ENCODE results near the gene THSD4.
"Not testable (repeated sequence)": the region's sequence is repeated elsewhere in the genome, so short reads cannot be mapped to it uniquely, and the experiment has no call there.

The THSD4 gene

DNA sequence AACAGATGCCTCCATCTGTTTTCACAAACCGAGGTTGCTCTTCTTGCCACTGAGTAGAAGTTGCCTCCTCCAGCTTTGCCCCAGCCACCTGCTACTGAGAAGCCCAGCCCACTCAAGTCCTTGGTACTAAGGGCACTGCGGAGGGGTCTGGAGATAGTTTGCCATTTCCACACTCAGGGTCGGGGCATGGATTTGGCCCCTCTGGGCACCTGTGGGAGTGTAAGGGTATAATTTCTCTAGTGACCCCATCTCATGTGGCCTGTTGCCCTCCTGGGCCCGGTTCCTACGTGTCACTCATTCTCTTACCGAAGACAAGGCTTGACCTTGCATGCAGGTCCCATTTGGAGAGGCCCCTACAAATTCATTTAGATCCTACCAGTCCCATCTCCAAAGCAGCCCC, 79.0 kb downstream of the THSD4 start:
- DNase-seq = no peak

DNA sequence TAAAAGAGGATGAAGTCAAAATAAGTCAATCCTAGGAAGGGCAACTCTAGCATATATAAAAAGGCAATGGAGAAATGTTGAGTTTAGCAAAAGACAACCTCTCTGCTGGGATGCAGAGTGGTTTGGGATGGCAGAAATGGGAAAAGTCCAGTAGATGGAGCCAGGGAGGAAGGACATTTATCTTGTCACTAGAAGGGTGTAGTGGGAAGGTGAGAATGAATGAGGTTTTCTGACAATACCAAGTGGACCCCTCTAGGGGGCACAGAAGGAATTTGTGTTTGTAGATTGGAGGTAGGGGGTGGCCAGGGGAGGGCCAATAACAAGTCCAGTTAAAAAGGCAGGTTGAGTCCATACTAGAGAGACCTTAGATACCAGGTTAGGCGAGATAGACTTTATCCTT, 80.0 kb downstream of the THSD4 start:
- no peak for DNase-seq

DNA sequence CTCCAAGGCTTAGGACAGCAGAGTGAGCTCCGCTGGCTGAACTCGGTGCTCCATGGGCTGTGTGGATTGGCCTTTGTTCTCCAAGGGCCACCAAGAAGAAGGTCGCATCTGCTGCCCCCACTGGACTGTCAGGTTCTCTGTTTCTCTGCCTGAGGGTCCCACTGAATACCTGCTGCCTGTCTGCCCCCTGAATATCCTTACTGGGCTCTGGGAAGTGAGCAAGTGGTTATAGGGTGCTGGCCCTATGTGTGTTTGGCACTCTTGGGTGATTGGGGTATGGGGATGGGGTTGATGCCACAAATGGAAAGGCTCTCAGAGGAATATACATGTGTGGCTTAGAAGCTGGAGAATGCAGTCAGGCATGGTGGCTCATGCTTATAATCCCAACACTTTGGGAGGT, 82.3 kb downstream of the THSD4 start:
- DNase-seq = no peak

DNA sequence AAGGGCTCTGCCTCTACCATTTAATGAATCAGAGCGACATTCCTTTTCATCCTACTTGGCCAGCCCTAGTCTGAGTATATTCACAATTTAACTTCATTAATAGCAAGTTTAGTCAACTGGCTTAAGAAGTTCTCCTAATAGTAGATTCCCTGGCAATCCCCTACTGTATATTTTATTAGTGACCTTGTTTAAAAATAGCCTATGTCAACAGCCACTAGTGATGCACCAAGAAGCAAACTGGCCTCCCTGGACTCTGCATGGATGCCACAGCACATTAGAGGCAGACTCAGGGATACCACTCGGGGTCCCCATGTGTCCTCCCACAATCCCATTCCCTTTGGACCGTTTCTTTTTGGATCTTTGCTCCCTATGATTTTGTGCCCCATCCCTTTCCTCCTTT, 83.6 kb downstream of the THSD4 start:
- DNase-seq = no peak

DNA sequence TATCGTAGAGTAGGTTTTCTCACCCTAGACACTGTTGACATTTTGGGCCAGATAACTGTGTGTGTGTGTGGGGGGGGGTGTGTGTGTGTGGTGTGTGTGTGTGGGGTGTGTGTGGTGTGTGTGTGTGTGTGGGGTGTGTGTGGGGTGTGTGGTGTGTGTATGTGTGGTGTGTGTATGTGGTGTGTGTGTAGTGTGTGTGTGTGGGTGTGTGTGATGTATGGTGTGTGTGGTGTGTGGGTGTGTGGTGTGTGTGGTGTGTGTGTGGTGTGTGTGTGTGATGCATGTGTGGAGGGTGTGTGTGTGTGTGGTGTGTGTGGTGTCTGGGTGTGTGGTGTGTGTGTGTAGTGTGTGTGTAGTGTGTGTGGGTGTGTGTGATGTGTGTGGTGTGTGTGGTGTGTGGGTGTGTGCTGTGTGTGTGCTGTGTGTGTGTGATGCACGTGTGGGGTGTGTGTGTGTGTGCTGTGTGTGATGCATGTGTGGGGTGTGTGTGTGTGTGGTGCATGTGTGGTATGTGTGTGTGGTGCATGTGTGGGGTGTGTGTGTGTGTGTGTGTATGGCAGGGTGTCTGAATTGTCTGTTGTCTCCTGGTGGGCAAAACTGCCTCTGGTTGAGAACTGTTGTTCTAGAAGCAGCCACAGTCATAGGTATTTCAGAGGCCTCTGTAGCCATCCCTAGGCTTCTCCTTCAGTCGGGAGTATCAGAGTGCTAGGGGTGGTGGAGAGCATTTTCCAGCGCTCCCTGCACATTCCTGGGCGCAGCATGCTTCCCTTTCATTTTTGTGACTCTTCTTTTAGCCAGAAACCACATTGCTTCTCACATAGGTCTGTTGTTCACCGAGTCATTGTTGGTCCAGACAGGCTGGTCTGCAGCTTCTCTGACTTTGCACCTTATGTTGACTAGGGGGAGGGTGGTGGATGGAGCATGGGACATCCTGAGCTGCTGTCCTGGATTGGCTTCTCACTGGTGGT, 84.4 kb downstream of the THSD4 start:
- DNase-seq = no peak

DNA sequence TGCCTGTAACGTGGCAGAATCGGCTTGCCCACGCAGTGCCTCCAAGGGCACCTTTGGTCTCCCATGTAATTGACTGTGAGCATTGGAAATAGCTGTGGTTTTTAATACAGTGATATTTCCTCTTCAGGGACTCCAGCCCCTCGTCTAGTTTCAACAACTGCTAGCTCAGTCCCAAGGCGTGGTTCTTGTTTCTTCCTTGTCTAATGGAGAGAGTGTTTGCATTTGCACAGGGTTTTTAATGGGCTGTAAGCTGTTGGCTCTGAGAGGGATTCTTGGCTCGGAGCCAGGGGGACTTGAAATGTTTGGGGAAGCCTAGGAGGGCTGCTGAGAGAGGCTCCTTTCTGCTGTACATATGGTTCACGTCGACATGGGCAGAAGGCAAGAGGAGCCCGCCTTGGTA, 86.2 kb downstream of the THSD4 start:
- no peak for DNase-seq

DNA sequence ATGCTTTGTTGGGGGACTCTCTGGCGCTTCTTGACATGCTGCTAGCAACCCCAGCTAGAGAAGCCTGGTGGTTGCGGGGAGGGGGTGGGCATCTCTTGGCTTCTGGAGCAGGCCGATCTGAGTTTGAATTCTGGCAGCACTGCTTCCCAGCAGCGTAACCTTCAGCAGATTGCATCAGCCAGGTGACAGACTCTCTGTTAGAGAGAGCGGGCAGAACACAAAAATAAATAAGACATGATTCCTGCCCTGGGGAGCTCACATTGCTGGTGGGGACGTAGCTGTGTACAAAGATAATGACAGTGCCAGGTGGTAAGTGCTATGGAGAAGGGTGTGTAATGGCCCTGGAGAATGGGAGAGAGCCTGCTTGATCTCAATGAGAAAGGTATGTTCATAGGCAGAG, 87.4 kb downstream of the THSD4 start:
- DNase-seq = no peak

DNA sequence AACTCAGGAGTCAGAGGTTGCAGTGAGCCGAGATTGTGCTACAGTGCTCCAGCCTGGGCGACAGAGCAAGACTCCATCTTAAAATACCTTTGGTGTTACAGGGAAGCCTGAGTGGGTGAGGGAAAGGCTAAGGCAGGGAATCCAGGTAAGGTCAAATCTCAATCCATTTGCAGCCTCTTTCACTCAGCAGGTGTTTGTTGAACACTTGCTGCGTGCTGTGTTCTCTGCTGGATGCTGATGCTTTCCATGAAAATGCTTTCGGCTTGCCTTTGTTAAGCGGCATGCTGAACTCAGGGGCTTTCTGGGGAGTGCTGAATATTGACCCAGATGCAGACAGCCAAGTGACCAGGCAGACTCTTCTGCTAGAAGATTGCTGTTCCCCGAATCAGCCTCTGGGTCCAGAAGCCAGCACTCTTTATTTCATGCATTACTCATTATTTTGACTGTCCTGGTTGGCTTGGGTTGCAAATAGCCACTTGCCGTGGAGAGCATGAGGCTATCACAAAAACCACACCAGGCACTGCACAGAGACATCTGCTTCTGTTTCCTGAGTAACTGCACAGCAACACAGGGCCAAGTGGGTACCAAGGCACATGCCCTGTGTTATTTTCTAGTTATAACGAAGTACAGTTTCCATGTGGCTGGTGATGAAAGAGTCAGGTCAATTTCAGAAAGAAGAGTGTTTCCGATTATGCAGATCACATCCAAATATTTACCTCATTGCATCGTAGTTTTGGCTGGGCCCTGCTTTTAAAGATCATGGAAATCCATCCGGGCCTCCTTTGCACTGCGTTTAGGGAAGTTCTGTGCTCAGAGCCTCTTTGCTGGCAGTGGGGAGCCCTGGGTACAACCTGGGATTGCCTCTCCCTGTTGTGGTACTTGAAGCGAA, 88.6 kb downstream of the THSD4 start:
- DNase-seq = no peak

DNA sequence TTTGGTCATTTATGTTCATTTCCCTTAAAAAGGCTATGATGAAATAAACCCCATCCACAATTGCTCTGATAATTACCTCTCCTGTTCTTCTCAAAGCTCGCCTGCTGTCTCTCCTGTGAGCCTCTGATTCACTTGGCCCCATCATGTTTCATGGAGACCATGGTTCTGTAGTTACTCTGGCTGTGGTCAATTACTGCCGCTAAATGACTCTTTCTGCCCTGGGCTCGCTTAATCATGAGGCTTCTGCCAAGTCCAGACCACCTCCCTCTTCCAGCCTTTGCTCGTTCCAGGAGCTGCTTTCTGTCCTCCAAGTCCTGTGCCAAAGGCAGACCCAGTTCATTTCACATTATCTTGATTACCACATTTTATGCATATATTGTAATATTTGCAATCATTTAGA, 91.9 kb downstream of the THSD4 start:
- no peak for DNase-seq

DNA sequence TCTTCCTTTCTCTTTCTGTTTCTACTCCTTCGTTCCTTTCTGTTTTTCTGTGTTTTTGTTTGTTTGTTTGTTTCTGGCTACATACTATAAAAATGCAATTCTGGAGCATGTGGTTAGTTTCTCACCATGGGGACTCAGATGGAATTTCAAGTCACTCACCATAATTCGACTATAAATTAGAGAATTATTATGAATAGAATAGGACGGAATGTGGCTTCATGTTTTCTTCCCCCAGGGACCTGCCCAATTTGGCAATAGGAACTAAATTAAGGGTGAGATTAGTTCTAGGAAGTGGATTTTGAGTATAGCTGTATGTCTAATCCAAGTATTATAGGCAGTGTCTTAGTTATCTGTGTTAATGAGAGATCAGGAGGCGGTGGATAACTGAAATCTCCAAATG, 96.9 kb downstream of the THSD4 start:
- DNase-seq = no peak

DNA sequence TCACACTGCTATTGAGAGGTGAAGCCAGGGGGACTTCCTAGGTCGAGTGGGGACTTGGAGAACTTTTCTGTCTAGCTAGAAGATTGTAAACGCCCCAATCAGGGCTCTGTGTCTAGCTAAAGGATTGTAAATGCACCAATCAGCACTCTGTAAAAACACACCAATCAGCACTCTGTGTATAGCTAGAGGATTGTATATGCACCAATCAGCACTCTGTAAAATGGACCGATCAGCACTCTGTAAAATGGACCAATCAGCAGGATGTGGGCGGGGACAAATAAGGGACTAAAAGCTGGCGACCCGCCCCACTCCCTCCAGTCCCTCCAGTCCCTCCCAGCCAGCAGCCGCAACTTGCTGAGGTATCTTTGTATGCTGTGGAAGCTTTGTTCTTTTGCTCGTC, 98.7 kb downstream of the THSD4 start:
- not testable (repeated sequence) for DNase-seq

DNA sequence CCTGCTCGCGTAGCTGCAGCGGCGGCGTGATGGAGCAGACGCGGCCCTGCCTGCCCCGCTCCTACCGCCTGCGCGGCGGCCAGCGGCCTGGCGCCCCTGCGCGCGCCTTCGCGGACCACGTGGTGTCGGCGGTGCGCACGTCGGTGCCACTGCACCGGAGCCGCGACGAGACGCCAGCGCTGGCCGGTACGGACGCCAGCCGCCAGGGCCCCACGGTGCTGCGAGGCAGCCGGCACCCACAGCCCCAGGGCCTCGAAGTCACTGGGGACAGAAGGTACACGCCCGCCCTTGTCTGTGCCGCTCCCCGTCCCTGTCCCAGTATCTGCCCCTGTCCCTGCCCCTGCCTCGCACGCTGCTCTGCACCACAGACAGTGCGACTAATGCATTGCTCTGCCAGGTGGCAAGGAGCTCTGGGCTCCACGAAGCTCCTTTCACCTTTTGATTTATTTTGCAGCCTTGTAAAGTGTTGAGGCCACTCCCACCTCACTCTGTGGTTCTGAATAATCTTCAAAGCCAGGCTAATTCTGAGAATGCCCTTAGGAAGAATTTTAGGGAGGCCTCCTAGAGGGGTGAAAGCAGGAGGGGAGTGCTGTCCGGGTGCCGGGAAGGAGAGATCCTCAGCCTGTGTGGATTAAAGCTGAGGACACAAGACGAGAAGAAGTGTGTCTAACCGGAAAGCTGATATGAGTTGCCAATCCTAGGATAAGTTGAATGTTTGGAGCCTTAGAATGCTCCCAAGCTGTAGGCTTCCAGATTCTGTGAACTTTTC, 100.0 kb downstream of the THSD4 start:
- no peak for DNase-seq

DNA sequence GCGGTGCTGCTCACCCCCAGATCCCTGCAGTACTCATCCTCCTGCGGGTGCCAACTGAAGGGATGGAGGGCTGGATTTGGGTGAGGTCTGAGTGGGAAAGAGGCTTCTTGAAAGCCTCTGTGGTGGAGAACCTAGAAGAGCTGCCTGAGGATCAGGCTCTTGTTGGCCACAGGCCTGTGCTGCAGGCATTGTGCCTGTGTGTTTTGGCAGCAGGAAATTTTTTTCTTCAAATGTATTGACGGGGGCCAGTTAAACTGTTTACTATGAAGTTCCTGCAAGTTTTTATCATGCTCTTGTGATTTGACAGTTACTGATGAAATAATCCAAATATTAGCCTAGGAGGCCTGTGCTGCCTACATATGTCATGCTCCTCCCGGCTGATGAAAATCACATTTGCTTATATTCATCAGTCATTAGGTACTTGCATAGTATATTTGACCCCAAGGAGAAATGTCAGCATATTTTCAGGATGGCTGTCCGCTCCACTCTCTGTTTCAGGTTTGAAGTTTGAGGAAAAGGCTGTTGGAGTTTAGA, 103.1 kb downstream of the THSD4 start:
- DNase-seq = no peak

DNA sequence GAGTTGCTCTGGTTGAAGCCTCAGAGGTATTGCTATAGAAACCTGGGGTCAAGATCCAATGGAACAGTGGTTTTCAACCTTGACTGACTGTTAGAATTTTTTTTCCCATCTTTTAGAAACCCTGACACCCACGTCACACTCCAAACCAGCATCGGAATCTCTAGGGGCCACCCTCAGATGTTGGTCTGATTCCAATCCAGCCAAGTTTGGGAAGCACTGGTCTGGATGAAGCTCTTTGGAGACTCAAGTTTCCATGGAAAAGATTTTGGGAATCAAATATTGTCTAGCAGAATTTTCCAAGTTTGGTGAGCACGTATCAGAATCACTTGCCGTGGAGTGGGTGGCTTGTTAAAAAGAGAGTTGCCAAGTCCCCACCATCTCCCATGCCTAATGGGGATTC, 103.8 kb downstream of the THSD4 start:
- DNase-seq = no peak

DNA sequence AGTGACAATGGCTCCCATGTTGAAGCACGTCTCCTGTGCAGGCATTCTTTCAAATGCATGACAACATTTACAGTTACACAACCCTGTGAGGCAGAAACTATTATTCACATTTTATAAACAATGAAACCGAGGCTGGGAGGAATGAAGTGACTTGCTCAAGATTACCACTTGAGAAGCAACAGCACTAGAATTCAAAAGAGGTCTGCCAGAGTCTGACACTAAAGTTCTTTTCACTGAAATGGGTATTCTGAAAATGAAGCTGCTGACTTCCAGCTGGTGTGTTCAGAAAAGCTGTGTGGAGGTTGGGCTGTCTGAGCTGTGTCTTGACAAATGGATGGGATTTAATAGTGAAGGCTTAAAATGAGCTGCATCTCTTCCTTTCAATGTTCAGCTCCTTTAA, 104.4 kb downstream of the THSD4 start:
- DNase-seq = no peak

DNA sequence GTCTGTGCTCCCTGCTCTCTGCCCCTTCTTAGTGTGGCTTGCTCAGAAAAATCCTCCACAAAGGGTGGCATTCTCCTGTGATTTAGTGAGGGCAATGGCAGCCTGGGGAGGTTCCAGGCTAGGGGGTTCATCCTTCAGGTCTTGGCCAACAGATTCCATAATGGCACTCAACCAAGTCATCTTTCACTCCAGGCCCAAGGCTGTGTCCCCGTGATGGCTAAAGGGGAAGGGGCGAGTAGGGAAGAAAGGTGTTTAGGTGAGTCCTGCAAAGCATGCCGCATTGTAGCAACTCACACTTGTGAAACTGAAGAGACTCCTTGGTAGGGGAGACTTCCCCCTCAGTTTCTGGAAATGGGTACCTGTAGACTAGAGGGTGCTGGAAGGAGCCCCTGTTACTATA, 105.6 kb downstream of the THSD4 start:
- DNase-seq = no peak

DNA sequence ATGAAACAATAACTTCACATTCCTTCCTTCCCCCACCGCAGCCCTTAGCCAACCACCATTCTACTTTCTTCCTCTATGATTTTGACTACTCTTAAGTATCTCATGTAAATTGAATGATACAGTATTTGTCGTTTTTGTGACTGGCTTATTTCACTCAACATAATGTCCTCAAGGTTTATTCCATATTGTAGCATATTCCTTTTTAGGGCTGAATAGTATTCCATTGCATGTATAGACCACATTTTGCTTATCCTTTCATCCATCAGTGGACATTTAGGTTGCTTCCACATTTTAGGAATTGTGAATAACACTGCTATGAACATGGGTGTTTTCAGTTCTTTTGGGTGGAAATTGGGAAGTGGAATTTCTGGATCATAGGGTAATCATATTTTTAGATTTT, 106.1 kb downstream of the THSD4 start:
- DNase-seq = no peak

DNA sequence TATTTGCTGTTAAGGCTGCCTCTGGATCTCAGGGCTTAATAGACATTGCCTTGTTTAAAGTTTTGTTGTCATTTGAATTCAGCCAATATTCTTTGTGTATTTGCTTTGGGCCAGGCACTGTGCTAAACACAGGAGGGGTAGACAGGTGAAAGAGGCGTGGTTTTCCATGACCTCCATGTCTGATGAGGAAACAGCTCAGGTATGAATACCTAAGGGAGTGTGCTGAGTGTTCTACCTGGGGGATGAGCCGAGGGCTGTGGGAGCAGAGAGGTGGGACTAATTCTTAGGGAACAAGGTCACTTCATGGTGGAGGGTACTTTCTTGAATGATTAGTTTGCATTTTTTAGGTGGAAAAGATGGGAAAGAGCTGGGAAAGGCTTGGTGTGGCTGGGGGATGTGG, 108.2 kb downstream of the THSD4 start:
- no peak for DNase-seq

DNA sequence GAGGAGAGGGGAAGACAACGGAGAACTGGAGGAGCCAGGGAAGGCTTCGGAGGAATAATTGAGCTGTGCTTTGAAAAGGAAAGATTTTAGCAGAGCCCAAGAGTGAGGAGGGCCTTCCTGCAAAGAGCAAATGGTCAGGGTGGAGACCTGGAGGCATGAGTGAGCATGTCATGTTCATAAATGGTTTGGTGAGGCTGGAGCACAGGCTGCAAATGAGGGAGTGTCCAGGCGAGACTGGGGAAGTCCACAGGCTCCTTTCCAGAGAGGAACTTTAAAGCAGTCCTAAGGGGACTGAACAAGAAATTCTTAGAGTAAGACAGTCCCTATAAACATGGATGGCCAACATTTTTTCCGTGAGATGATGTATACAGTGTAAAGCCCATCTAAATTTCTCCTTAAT, 108.8 kb downstream of the THSD4 start:
- DNase-seq = no peak

DNA sequence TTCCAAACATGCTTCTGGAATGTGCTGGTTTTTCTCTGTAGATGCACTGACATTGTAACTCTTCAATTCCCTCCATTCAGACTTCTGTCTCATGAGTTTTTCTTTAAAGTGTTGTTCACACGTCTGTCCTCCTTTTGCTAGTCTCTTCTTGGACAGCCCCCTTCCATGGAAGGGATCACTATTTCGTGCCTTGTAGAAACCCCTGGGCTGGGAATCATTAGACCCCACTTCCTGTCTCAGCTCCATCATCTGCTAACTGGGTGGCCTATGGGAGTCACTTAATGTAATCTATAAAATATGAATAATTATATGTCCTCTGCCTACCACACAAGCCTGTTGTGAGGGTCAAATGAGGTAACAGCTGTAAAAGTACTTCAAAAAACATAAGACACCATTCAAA, 110.6 kb downstream of the THSD4 start:
- no peak for DNase-seq

DNA sequence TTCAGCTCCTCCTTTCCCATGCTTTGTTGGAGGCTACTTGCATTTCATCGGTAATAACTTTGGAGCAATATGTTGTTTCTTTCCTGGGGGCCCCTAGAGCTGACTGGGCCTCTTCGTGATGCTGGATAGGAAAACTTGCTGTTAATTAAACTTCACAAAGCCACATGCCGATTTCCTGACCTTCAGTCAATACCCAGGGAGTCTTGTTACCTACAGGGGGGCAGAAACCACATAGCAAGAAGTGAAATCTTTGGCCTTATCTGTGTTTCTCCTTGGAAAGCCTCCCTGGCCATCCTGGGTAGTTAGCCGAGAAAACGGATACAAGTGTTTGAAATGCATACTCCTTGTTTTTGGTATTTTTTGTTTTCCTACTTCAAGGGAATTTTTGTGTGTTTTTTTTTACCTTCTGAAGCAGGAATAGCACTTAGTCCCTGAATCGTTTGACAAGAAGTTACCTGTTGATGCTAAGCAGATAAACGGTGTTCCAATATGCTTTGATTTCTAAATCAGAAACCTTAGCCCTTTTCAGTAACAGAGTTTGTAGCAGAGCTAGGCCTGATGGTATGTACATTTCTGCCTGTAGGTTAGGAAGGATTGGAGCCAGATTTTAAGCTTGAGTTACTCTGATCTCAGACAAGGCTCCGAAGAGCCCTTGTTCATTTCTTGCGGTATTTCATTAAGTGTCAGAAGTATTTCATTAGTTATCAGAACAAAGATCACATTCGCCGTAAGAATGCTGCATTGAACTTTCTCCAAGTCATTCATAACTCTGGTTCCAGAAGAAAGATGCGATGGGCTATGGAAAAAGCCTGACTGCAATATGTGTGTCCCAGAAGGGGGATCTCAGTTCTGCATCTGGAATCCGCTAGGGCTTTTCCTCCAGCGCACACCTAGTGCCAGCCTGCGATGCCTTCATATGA, 111.5 kb downstream of the THSD4 start:
- no peak for DNase-seq

DNA sequence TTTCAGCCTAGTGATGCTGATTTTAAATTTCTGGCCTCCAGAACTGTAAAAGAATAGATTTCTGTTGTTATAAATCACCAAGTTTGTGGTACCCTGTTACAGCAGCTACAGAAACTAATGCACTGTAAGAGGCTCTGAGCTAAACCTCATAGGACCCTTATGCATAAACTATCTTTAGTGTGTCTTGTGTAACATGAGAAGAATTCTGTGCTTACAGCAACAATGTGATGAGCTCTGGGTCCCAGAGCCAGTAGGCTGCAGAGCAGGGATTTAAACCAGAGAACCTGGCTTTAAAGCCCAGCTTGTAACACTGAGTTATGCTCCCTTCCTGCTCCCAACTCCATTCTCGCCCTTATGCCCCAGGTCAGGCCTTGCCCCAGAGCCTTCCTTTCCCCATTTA, 113.1 kb downstream of the THSD4 start:
- no peak for DNase-seq

Data from CD4-positive, alpha-beta T cell treated with Interleukin-12 subunit alpha and Interleukin-12 subunit beta, for 1 hour (primary cell).